Measurements from ENCODE around the gene XAF1. TPM values are rescaled to one million over a fixed set of nuclear protein-coding genes. Genes with fewer than 3 reads are reported as not detected.

XAF1 gene
- total RNA-seq = 100 to 1,000 TPM in 1 of 2 donors, 10 to 100 TPM in 1; 74.8 to 108 TPM
- polyA plus RNA-seq = 10 to 100 TPM in 1 of 2 donors, 1 to 10 TPM in 1; 4.5 to 56.8 TPM
- long read RNA-seq, donor 1, transcript XAF1-202 (7 exons, 3,623 nt) = major isoform, 15 of 62 reads
- long read RNA-seq, donor 1, partial matches to known transcripts = 22 of 62 reads
- long read RNA-seq, donor 1, other reads (novel, unspliced or antisense) = 22 of 62 reads
- long read RNA-seq, donor 2, partial matches to known transcripts = 3 of 22 reads
- long read RNA-seq, donor 2, other reads (novel, unspliced or antisense) = 19 of 22 reads

- Histone ChIP-seq H3K27me3 (ENCODE audit: control insufficient read depth in 1 of 2, insufficient read depth in 2 of 2, low read length in 1 of 2) (no peaks in the 10 kb centered on the region), H3K9me3 (ENCODE audit: control insufficient read depth, low read length) (no peaks in the 10 kb centered on the region), H3K36me3 (ENCODE audit: control insufficient read depth in 1 of 2, insufficient read depth in 2 of 2, low read length in 1 of 2) (no peaks in the 10 kb centered on the region), H3K4me1 (ENCODE audit: control insufficient read depth in 1 of 2, insufficient read depth in 2 of 2, low read length in 2 of 2) (no peaks in the 10 kb centered on the region), H3K4me3 (ENCODE audit: low read length in 2 of 2) (peak within 1 kb of the TSS in 1 of 2 donors; percentile 20), H3K27ac (ENCODE audit: low read depth in 1 of 2, low read length in 2 of 2) (peak within 1 kb of the TSS in 1 of 2 donors; percentile 3)
- ATAC-seq (ENCODE audit: low FRiP score) = peak; percentile 49
- DNase-seq = peak in 1 of 2 donors; percentile 62
- WGBS, 2 donors = 11 to 22% methylated on average over 14 of the region's 14 CpGs
- intact Hi-C loops (cut with DNase I) = no loop called here
These were observed at the start of gene XAF1 for GRCh38 chr17:6755731-6756184. Gene XAF1 (plus strand): TSS chr17:6756046. CDS start chr17:6756079, 33 bp downstream.

GRCh38 chr17:6706499-6706898, 49.3 kb upstream of the XAF1 start:
- no peaks in the 10 kb centered on the region for H3K9me3 ChIP-seq (ENCODE audit: control insufficient read depth, low read length)
- H3K36me3 ChIP-seq (ENCODE audit: control insufficient read depth in 1 of 2, insufficient read depth in 2 of 2, low read length in 1 of 2) = no peaks in the 10 kb centered on the region
- no peaks in the 10 kb centered on the region for H3K27me3 ChIP-seq (ENCODE audit: control insufficient read depth in 1 of 2, insufficient read depth in 2 of 2, low read length in 1 of 2)
- no peak overlapping the region for H3K27ac ChIP-seq (ENCODE audit: low read depth in 1 of 2, low read length in 2 of 2)
- peak in 1 of 2 donors; percentile 73 for DNase-seq
- 82 to 85% methylated on average over 14 of the region's 14 CpGs for WGBS, 2 donors
- no peak for ATAC-seq (ENCODE audit: low FRiP score)
- H3K4me1 ChIP-seq (ENCODE audit: control insufficient read depth in 1 of 2, insufficient read depth in 2 of 2, low read length in 2 of 2) = no peaks in the 10 kb centered on the region
- intact Hi-C loops (cut with DNase I) = no loop called here
- no peak overlapping the region for H3K4me3 ChIP-seq (ENCODE audit: low read length in 2 of 2)

GRCh38 chr17:6706996-6707395, 48.9 kb upstream of the XAF1 start:
- Histone ChIP-seq H3K4me1 (ENCODE audit: control insufficient read depth in 1 of 2, insufficient read depth in 2 of 2, low read length in 2 of 2) (no peaks in the 10 kb centered on the region), H3K27ac (ENCODE audit: low read depth in 1 of 2, low read length in 2 of 2) (no peak overlapping the region), H3K4me3 (ENCODE audit: low read length in 2 of 2) (no peak overlapping the region), H3K9me3 (ENCODE audit: control insufficient read depth, low read length) (no peaks in the 10 kb centered on the region), H3K27me3 (ENCODE audit: control insufficient read depth in 1 of 2, insufficient read depth in 2 of 2, low read length in 1 of 2) (no peaks in the 10 kb centered on the region), H3K36me3 (ENCODE audit: control insufficient read depth in 1 of 2, insufficient read depth in 2 of 2, low read length in 1 of 2) (no peaks in the 10 kb centered on the region)
- ATAC-seq (ENCODE audit: low FRiP score) (no peak), DNase-seq (no peak)
- intact Hi-C loops (cut with DNase I) = no loop called here
- 69 to 71% methylated on average over 8 of the region's 8 CpGs for WGBS, 2 donors

- no peak overlapping the region for H3K27ac ChIP-seq (ENCODE audit: low read depth in 1 of 2, low read length in 2 of 2)
- H3K4me3 ChIP-seq (ENCODE audit: low read length in 2 of 2) = no peak overlapping the region
- no peaks in the 10 kb centered on the region for H3K27me3 ChIP-seq (ENCODE audit: control insufficient read depth in 1 of 2, insufficient read depth in 2 of 2, low read length in 1 of 2)
- intact Hi-C loops (cut with DNase I) = no loop called here
- ATAC-seq (ENCODE audit: low FRiP score) = no peak
- no peaks in the 10 kb centered on the region for H3K4me1 ChIP-seq (ENCODE audit: control insufficient read depth in 1 of 2, insufficient read depth in 2 of 2, low read length in 2 of 2)
- H3K36me3 ChIP-seq (ENCODE audit: control insufficient read depth in 1 of 2, insufficient read depth in 2 of 2, low read length in 1 of 2) = no peaks in the 10 kb centered on the region
- WGBS, 2 donors = 76 to 89% methylated on average over 12 of the region's 12 CpGs
- no peak for DNase-seq
- no peaks in the 10 kb centered on the region for H3K9me3 ChIP-seq (ENCODE audit: control insufficient read depth, low read length)
These were observed 47.4 kb upstream of the XAF1 start for GRCh38 chr17:6708357-6708961.

- Histone ChIP-seq H3K27ac (ENCODE audit: low read depth in 1 of 2, low read length in 2 of 2) (no peak overlapping the region), H3K9me3 (ENCODE audit: control insufficient read depth, low read length) (peaks cover 5% of the 10 kb centered on the region), H3K4me3 (ENCODE audit: low read length in 2 of 2) (no peak overlapping the region), H3K27me3 (ENCODE audit: control insufficient read depth in 1 of 2, insufficient read depth in 2 of 2, low read length in 1 of 2) (no peaks in the 10 kb centered on the region), H3K4me1 (ENCODE audit: control insufficient read depth in 1 of 2, insufficient read depth in 2 of 2, low read length in 2 of 2) (no peaks in the 10 kb centered on the region), H3K36me3 (ENCODE audit: control insufficient read depth in 1 of 2, insufficient read depth in 2 of 2, low read length in 1 of 2) (no peaks in the 10 kb centered on the region)
- intact Hi-C loops (cut with DNase I) = no loop called here
- WGBS, 2 donors = 76 to 79% methylated on average over 11 of the region's 11 CpGs
- DNase-seq = no peak
- ATAC-seq (ENCODE audit: low FRiP score) = no peak
These were observed 45.5 kb upstream of the XAF1 start for GRCh38 chr17:6710317-6710716.

- 49 to 54% methylated on average over 5 to 7 of the region's 7 CpGs for WGBS, 2 donors
- intact Hi-C loops (cut with DNase I) = no loop called here
- ATAC-seq (ENCODE audit: low FRiP score) (no peak), DNase-seq (peak in 1 of 2 donors; percentile 64)
- no peak overlapping the region for H3K27ac ChIP-seq (ENCODE audit: low read depth in 1 of 2, low read length in 2 of 2)
- H3K4me3 ChIP-seq (ENCODE audit: low read length in 2 of 2) = no peak overlapping the region
- H3K27me3 ChIP-seq (ENCODE audit: control insufficient read depth in 1 of 2, insufficient read depth in 2 of 2, low read length in 1 of 2) = no peaks in the 10 kb centered on the region
- H3K36me3 ChIP-seq (ENCODE audit: control insufficient read depth in 1 of 2, insufficient read depth in 2 of 2, low read length in 1 of 2) = no peaks in the 10 kb centered on the region
- H3K4me1 ChIP-seq (ENCODE audit: control insufficient read depth in 1 of 2, insufficient read depth in 2 of 2, low read length in 2 of 2) = no peaks in the 10 kb centered on the region
- peaks cover 5% of the 10 kb centered on the region for H3K9me3 ChIP-seq (ENCODE audit: control insufficient read depth, low read length)
These were observed 44.7 kb upstream of the XAF1 start for GRCh38 chr17:6711081-6711674.

GRCh38 chr17:6711681-6712057, 44.2 kb upstream of the XAF1 start:
- H3K4me3 ChIP-seq (ENCODE audit: low read length in 2 of 2) = no peak overlapping the region
- no peaks in the 10 kb centered on the region for H3K4me1 ChIP-seq (ENCODE audit: control insufficient read depth in 1 of 2, insufficient read depth in 2 of 2, low read length in 2 of 2)
- H3K36me3 ChIP-seq (ENCODE audit: control insufficient read depth in 1 of 2, insufficient read depth in 2 of 2, low read length in 1 of 2) = no peaks in the 10 kb centered on the region
- WGBS, 2 donors = 39 to 48% methylated on average over 2 of the region's 2 CpGs
- H3K9me3 ChIP-seq (ENCODE audit: control insufficient read depth, low read length) = peaks cover 5% of the 10 kb centered on the region
- no peak overlapping the region for H3K27ac ChIP-seq (ENCODE audit: low read depth in 1 of 2, low read length in 2 of 2)
- DNase-seq (no peak), ATAC-seq (ENCODE audit: low FRiP score) (no peak)
- H3K27me3 ChIP-seq (ENCODE audit: control insufficient read depth in 1 of 2, insufficient read depth in 2 of 2, low read length in 1 of 2) = no peaks in the 10 kb centered on the region
- intact Hi-C loops (cut with DNase I) = no loop called here

- no peak overlapping the region for H3K4me3 ChIP-seq (ENCODE audit: low read length in 2 of 2)
- H3K9me3 ChIP-seq (ENCODE audit: control insufficient read depth, low read length) = peaks cover 5% of the 10 kb centered on the region
- 16 to 19% methylated on average over 11 of the region's 11 CpGs for WGBS, 2 donors
- no peak for ATAC-seq (ENCODE audit: low FRiP score)
- DNase-seq = no peak
- H3K27me3 ChIP-seq (ENCODE audit: control insufficient read depth in 1 of 2, insufficient read depth in 2 of 2, low read length in 1 of 2) = no peaks in the 10 kb centered on the region
- H3K27ac ChIP-seq (ENCODE audit: low read depth in 1 of 2, low read length in 2 of 2) = no peak overlapping the region
- no peaks in the 10 kb centered on the region for H3K36me3 ChIP-seq (ENCODE audit: control insufficient read depth in 1 of 2, insufficient read depth in 2 of 2, low read length in 1 of 2)
- H3K4me1 ChIP-seq (ENCODE audit: control insufficient read depth in 1 of 2, insufficient read depth in 2 of 2, low read length in 2 of 2) = no peaks in the 10 kb centered on the region
- intact Hi-C loops (cut with DNase I) = no loop called here
These were observed 43.6 kb upstream of the XAF1 start for GRCh38 chr17:6712058-6712853.
